Measurements from ENCODE around the gene TMEM250.

The TMEM250 gene

GRCh38 chr9:136082496-136083361 lies 35.9 kb downstream of the TMEM250 start:
- TF ChIP-seq SUZ12 (IDR thresholded peaks at IDR 0.05; ENCODE audit: extremely low read depth, insufficient read depth, insufficient read length) (no peak), YY1 (IDR thresholded peaks at IDR 0.05; ENCODE audit: insufficient read depth, insufficient read length) (no peak), ZNF274 (IDR thresholded peaks at IDR 0.05; ENCODE audit: low read depth, low read length) (no peak)
- H3K4me1 ChIP-seq (ENCODE audit: insufficient read depth, insufficient read length), result peaks cover 28% of the 10 kb centered on the region
- H3K9me3 ChIP-seq (ENCODE audit: insufficient read depth, low read length), result no peaks in the 10 kb centered on the region
- no peak overlapping the region for H3K9ac ChIP-seq (ENCODE audit: insufficient read length, low read depth)
- no peak overlapping the region for H3K4me3 ChIP-seq (ENCODE audit: insufficient read length, low read depth)
- no peaks in the 10 kb centered on the region for H3K27me3 ChIP-seq (ENCODE audit: insufficient read depth, insufficient read length)
- no peak for DNase-seq (ENCODE audit: low read depth, low spot score)
- H3K36me3 ChIP-seq (ENCODE audit: insufficient read depth, insufficient read length, low read length), result peaks cover 30% of the 10 kb centered on the region

GRCh38 chr9:136081826-136082495 lies 36.7 kb downstream of the TMEM250 start:
- H3K36me3 ChIP-seq (ENCODE audit: insufficient read depth, insufficient read length, low read length), result peaks cover 30% of the 10 kb centered on the region
- TF ChIP-seq SUZ12 (IDR thresholded peaks at IDR 0.05; ENCODE audit: extremely low read depth, insufficient read depth, insufficient read length), result no peak
- TF ChIP-seq ZNF274 (IDR thresholded peaks at IDR 0.05; ENCODE audit: low read depth, low read length), result no peak
- no peak for TF ChIP-seq YY1 (IDR thresholded peaks at IDR 0.05; ENCODE audit: insufficient read depth, insufficient read length)
- no peak overlapping the region for H3K9ac ChIP-seq (ENCODE audit: insufficient read length, low read depth)
- no peak overlapping the region for H3K4me3 ChIP-seq (ENCODE audit: insufficient read length, low read depth)
- no peaks in the 10 kb centered on the region for H3K27me3 ChIP-seq (ENCODE audit: insufficient read depth, insufficient read length)
- no peaks in the 10 kb centered on the region for H3K9me3 ChIP-seq (ENCODE audit: insufficient read depth, low read length)
- DNase-seq (ENCODE audit: low read depth, low spot score), result no peak
- H3K4me1 ChIP-seq (ENCODE audit: insufficient read depth, insufficient read length), result peaks cover 21% of the 10 kb centered on the region

- no peak for DNase-seq (ENCODE audit: low read depth, low spot score)
- Histone ChIP-seq H3K9ac (ENCODE audit: insufficient read length, low read depth) (peak overlapping the region; percentile 17), H3K4me1 (ENCODE audit: insufficient read depth, insufficient read length) (peaks cover 14% of the 10 kb centered on the region), H3K27me3 (ENCODE audit: insufficient read depth, insufficient read length) (no peaks in the 10 kb centered on the region), H3K36me3 (ENCODE audit: insufficient read depth, insufficient read length, low read length) (peaks cover 32% of the 10 kb centered on the region), H3K9me3 (ENCODE audit: insufficient read depth, low read length) (no peaks in the 10 kb centered on the region), H3K4me3 (ENCODE audit: insufficient read length, low read depth) (no peak overlapping the region)
- TF ChIP-seq ZNF274 (IDR thresholded peaks at IDR 0.05; ENCODE audit: low read depth, low read length), result no peak
- TF ChIP-seq SUZ12 (IDR thresholded peaks at IDR 0.05; ENCODE audit: extremely low read depth, insufficient read depth, insufficient read length), result no peak
- no peak for TF ChIP-seq YY1 (IDR thresholded peaks at IDR 0.05; ENCODE audit: insufficient read depth, insufficient read length)
Observed at GRCh38 chr9:136081113-136081825, 37.4 kb downstream of the TMEM250 start.

GRCh38 chr9:136080716-136081112 lies 38.0 kb downstream of the TMEM250 start:
- Histone ChIP-seq H3K9ac (ENCODE audit: insufficient read length, low read depth) (peak overlapping the region; percentile 17), H3K4me1 (ENCODE audit: insufficient read depth, insufficient read length) (peaks cover 13% of the 10 kb centered on the region), H3K36me3 (ENCODE audit: insufficient read depth, insufficient read length, low read length) (peaks cover 30% of the 10 kb centered on the region), H3K9me3 (ENCODE audit: insufficient read depth, low read length) (no peaks in the 10 kb centered on the region), H3K27me3 (ENCODE audit: insufficient read depth, insufficient read length) (no peaks in the 10 kb centered on the region), H3K4me3 (ENCODE audit: insufficient read length, low read depth) (no peak overlapping the region)
- TF ChIP-seq SUZ12 (IDR thresholded peaks at IDR 0.05; ENCODE audit: extremely low read depth, insufficient read depth, insufficient read length), result no peak
- no peak for DNase-seq (ENCODE audit: low read depth, low spot score)

- H3K9me3 ChIP-seq (ENCODE audit: insufficient read depth, low read length), result no peaks in the 10 kb centered on the region
Observed at GRCh38 chr9:136079916-136080246, 38.8 kb downstream of the TMEM250 start.

GRCh38 chr9:136079211-136079915 lies 39.3 kb downstream of the TMEM250 start:
- TF ChIP-seq ZNF274 (IDR thresholded peaks at IDR 0.05; ENCODE audit: low read depth, low read length) (no peak), YY1 (IDR thresholded peaks at IDR 0.05; ENCODE audit: insufficient read depth, insufficient read length) (no peak), SUZ12 (IDR thresholded peaks at IDR 0.05; ENCODE audit: extremely low read depth, insufficient read depth, insufficient read length) (no peak)
- DNase-seq (ENCODE audit: low read depth, low spot score), result no peak
- peaks cover 13% of the 10 kb centered on the region for H3K4me1 ChIP-seq (ENCODE audit: insufficient read depth, insufficient read length)
- no peak overlapping the region for H3K4me3 ChIP-seq (ENCODE audit: insufficient read length, low read depth)
- H3K36me3 ChIP-seq (ENCODE audit: insufficient read depth, insufficient read length, low read length), result peaks cover 32% of the 10 kb centered on the region
- no peak overlapping the region for H3K9ac ChIP-seq (ENCODE audit: insufficient read length, low read depth)
- no peaks in the 10 kb centered on the region for H3K9me3 ChIP-seq (ENCODE audit: insufficient read depth, low read length)
- no peaks in the 10 kb centered on the region for H3K27me3 ChIP-seq (ENCODE audit: insufficient read depth, insufficient read length)

More at GRCh38 chr9:136079916-136080246, 38.8 kb downstream of the TMEM250 start:
- DNase-seq (ENCODE audit: low read depth, low spot score), result no peak
- Histone ChIP-seq H3K4me1 (ENCODE audit: insufficient read depth, insufficient read length) (peaks cover 13% of the 10 kb centered on the region), H3K4me3 (ENCODE audit: insufficient read length, low read depth) (no peak overlapping the region), H3K27me3 (ENCODE audit: insufficient read depth, insufficient read length) (no peaks in the 10 kb centered on the region), H3K36me3 (ENCODE audit: insufficient read depth, insufficient read length, low read length) (peaks cover 32% of the 10 kb centered on the region), H3K9ac (ENCODE audit: insufficient read length, low read depth) (no peak overlapping the region)
- TF ChIP-seq SUZ12 (IDR thresholded peaks at IDR 0.05; ENCODE audit: extremely low read depth, insufficient read depth, insufficient read length) (no peak), YY1 (IDR thresholded peaks at IDR 0.05; ENCODE audit: insufficient read depth, insufficient read length) (no peak), ZNF274 (IDR thresholded peaks at IDR 0.05; ENCODE audit: low read depth, low read length) (no peak)

Data from NT2/D1 (cell line).